ENCODE data around the gene MBD1. TPM values are rescaled to one million over a fixed set of nuclear protein-coding genes. Genes with fewer than 3 reads are reported as not detected.
"Not testable (repeated sequence)": the region's sequence is repeated elsewhere in the genome, so short reads cannot be mapped to it uniquely, and the experiment has no call there.

The MBD1 gene
- total RNA-seq, 1 experiment from 2014 or later, result 70.8 TPM

- BruUV-seq (replicated peaks), result no TSS peak
- no peak overlapping the region for H3K4me3 ChIP-seq (ENCODE audit: low read depth, low read length, poor library complexity, severe bottlenecking)
- POLR2A ChIA-PET (ENCODE audit: low non-redundant PET), result no interaction called here
- TF ChIP-seq EZH2 (IDR thresholded peaks at IDR 0.05; ENCODE audit: borderline replicate concordance, low read depth, low read length, poor library complexity, severe bottlenecking) (no peak), CTCF (conservative IDR thresholded peaks at IDR 0.05; ENCODE audit: low read depth, low read length) (no peak)
- H3K4me1 ChIP-seq (ENCODE audit: insufficient read depth, low read length, poor library complexity, severe bottlenecking), result no peaks in the 10 kb centered on the region
- H3K27ac ChIP-seq (ENCODE audit: low read depth, low read length, poor library complexity, severe bottlenecking), result no peak overlapping the region
- H3K36me3 ChIP-seq (ENCODE audit: insufficient read depth, low read length, poor library complexity, severe bottlenecking), result no peaks in the 10 kb centered on the region
- H3K9me3 ChIP-seq (ENCODE audit: low read depth, low read length, poor library complexity, severe bottlenecking), result no peaks in the 10 kb centered on the region
- intact Hi-C loops (cut with micrococcal nuclease; ENCODE audit: unreplicated experiment), result no loop called here
- H3K27me3 ChIP-seq (replicated peaks; ENCODE audit: insufficient read depth, low read depth, low read length, poor library complexity), result no peaks in the 10 kb centered on the region
- CTCF ChIA-PET, result no interaction called here
- DNase-seq (ENCODE audit: low spot score), result no peak
Measured at GRCh38 chr18:50249576-50249975, 31.7 kb downstream of the MBD1 start.

- H3K4me1 ChIP-seq (ENCODE audit: insufficient read depth, low read length, poor library complexity, severe bottlenecking), result no peaks in the 10 kb centered on the region
- no peak overlapping the region for H3K4me3 ChIP-seq (ENCODE audit: low read depth, low read length, poor library complexity, severe bottlenecking)
- TF ChIP-seq CTCF (conservative IDR thresholded peaks at IDR 0.05; ENCODE audit: low read depth, low read length) (no peak), EZH2 (IDR thresholded peaks at IDR 0.05; ENCODE audit: borderline replicate concordance, low read depth, low read length, poor library complexity, severe bottlenecking) (no peak)
- H3K36me3 ChIP-seq (ENCODE audit: insufficient read depth, low read length, poor library complexity, severe bottlenecking), result no peaks in the 10 kb centered on the region
- no peaks in the 10 kb centered on the region for H3K9me3 ChIP-seq (ENCODE audit: low read depth, low read length, poor library complexity, severe bottlenecking)
- H3K27me3 ChIP-seq (replicated peaks; ENCODE audit: insufficient read depth, low read depth, low read length, poor library complexity), result no peaks in the 10 kb centered on the region
- no peak overlapping the region for H3K27ac ChIP-seq (ENCODE audit: low read depth, low read length, poor library complexity, severe bottlenecking)
- no TSS peak for BruUV-seq (replicated peaks)
- intact Hi-C loops (cut with micrococcal nuclease; ENCODE audit: unreplicated experiment), result no loop called here
- CTCF ChIA-PET, result no interaction called here
- POLR2A ChIA-PET (ENCODE audit: low non-redundant PET), result no interaction called here
- DNase-seq (ENCODE audit: low spot score), result no peak
Measured at GRCh38 chr18:50247561-50247960, 33.8 kb downstream of the MBD1 start.

GRCh38 chr18:50241768-50242167, 39.6 kb downstream of the MBD1 start:
- CTCF ChIA-PET, result not testable (repeated sequence)

GRCh38 chr18:50240080-50240563, 41.2 kb downstream of the MBD1 start:
- ChIA-PET CTCF (no interaction called here), POLR2A (ENCODE audit: low non-redundant PET) (no interaction called here)
- H3K36me3 ChIP-seq (ENCODE audit: insufficient read depth, low read length, poor library complexity, severe bottlenecking), result no peaks in the 10 kb centered on the region
- no peaks in the 10 kb centered on the region for H3K27me3 ChIP-seq (replicated peaks; ENCODE audit: insufficient read depth, low read depth, low read length, poor library complexity)
- H3K27ac ChIP-seq (ENCODE audit: low read depth, low read length, poor library complexity, severe bottlenecking), result no peak overlapping the region
- H3K4me3 ChIP-seq (ENCODE audit: low read depth, low read length, poor library complexity, severe bottlenecking), result no peak overlapping the region
- BruUV-seq (replicated peaks), result no TSS peak
- no peaks in the 10 kb centered on the region for H3K4me1 ChIP-seq (ENCODE audit: insufficient read depth, low read length, poor library complexity, severe bottlenecking)
- DNase-seq (ENCODE audit: low spot score), result no peak
- TF ChIP-seq EZH2 (IDR thresholded peaks at IDR 0.05; ENCODE audit: borderline replicate concordance, low read depth, low read length, poor library complexity, severe bottlenecking), result no peak
- no peak for TF ChIP-seq CTCF (conservative IDR thresholded peaks at IDR 0.05; ENCODE audit: low read depth, low read length)
- no peaks in the 10 kb centered on the region for H3K9me3 ChIP-seq (ENCODE audit: low read depth, low read length, poor library complexity, severe bottlenecking)
- intact Hi-C loops (cut with micrococcal nuclease; ENCODE audit: unreplicated experiment), result no loop called here

More at GRCh38 chr18:50241768-50242167, 39.6 kb downstream of the MBD1 start:
- H3K27me3 ChIP-seq (replicated peaks; ENCODE audit: insufficient read depth, low read depth, low read length, poor library complexity); H3K9me3 ChIP-seq (ENCODE audit: low read depth, low read length, poor library complexity, severe bottlenecking); H3K36me3 ChIP-seq (ENCODE audit: insufficient read depth, low read length, poor library complexity, severe bottlenecking); H3K4me1 ChIP-seq (ENCODE audit: insufficient read depth, low read length, poor library complexity, severe bottlenecking); H3K4me3 ChIP-seq (ENCODE audit: low read depth, low read length, poor library complexity, severe bottlenecking); intact Hi-C loops (cut with micrococcal nuclease; ENCODE audit: unreplicated experiment); POLR2A ChIA-PET (ENCODE audit: low non-redundant PET); BruUV-seq (replicated peaks); DNase-seq (ENCODE audit: low spot score); H3K27ac ChIP-seq (ENCODE audit: low read depth, low read length, poor library complexity, severe bottlenecking): not testable (repeated sequence)

Data from A673 (cell line).